NCI-H1417 treated with DMSO at 0.1 percent for 48 hours (cell line): ENCODE measurements around the gene SHISA3.

Source experiments
- DNase-seq: peaks from one replicate; lab custom pipeline; 2025; lab: John Stamatoyannopoulos, UW

SHISA3 gene

GRCh38 chr4:42391981-42392380, 5.3 kb upstream of the SHISA3 start:
- DNase-seq = no peak

GRCh38 chr4:42392436-42392835, 4.9 kb upstream of the SHISA3 start:
- DNase-seq = no peak

GRCh38 chr4:42395595-42395994, 1.7 kb upstream of the SHISA3 start:
- no peak for DNase-seq

GRCh38 chr4:42396361-42396751, 932 bp upstream of the SHISA3 start:
- no peak for DNase-seq

- DNase-seq = no peak
Measured at GRCh38 chr4:42397635-42398170, 415 bp downstream of the SHISA3 start.

GRCh38 chr4:42398171-42398870, 1.0 kb downstream of the SHISA3 start:
- no peak for DNase-seq

GRCh38 chr4:42398871-42399331, 1.6 kb downstream of the SHISA3 start:
- no peak for DNase-seq

- DNase-seq = no peak
Measured at GRCh38 chr4:42399393-42399792, 2.1 kb downstream of the SHISA3 start.

- no peak for DNase-seq
Measured at GRCh38 chr4:42401171-42401570, 3.9 kb downstream of the SHISA3 start.

GRCh38 chr4:42404001-42404400, 6.7 kb downstream of the SHISA3 start:
- DNase-seq = no peak

GRCh38 chr4:42410446-42410845, 13.2 kb downstream of the SHISA3 start:
- DNase-seq = no peak

- no peak for DNase-seq
Measured at GRCh38 chr4:42411803-42412202, 14.5 kb downstream of the SHISA3 start.

GRCh38 chr4:42412251-42412650, 15.0 kb downstream of the SHISA3 start:
- DNase-seq = no peak

- DNase-seq = no peak
Measured at GRCh38 chr4:42415281-42415680, 18.0 kb downstream of the SHISA3 start.

GRCh38 chr4:42416017-42416416, 18.7 kb downstream of the SHISA3 start:
- no peak for DNase-seq

- no peak for DNase-seq
Measured at GRCh38 chr4:42417550-42417949, 20.3 kb downstream of the SHISA3 start.

GRCh38 chr4:42420140-42420539, 22.9 kb downstream of the SHISA3 start:
- DNase-seq = no peak

GRCh38 chr4:42425146-42426065, 28.1 kb downstream of the SHISA3 start:
- DNase-seq = no peak

GRCh38 chr4:42428036-42428435, 30.7 kb downstream of the SHISA3 start:
- DNase-seq = no peak

- no peak for DNase-seq
Measured at GRCh38 chr4:42436928-42437565, 39.8 kb downstream of the SHISA3 start.

- no peak for DNase-seq
Measured at GRCh38 chr4:42440083-42440482, 42.8 kb downstream of the SHISA3 start.

- DNase-seq = no peak
Measured at GRCh38 chr4:42442601-42443000, 45.3 kb downstream of the SHISA3 start.
